ENCODE results near the gene SPOCK2. TPM values are rescaled to one million over a fixed set of nuclear protein-coding genes. Genes with fewer than 3 reads are reported as not detected.

The SPOCK2 gene
- polyA plus RNA-seq, 1 donor (not counting 4 experiments of a cell fraction or from before 2014, with no cell fraction given), result 0.14 TPM

DNA sequence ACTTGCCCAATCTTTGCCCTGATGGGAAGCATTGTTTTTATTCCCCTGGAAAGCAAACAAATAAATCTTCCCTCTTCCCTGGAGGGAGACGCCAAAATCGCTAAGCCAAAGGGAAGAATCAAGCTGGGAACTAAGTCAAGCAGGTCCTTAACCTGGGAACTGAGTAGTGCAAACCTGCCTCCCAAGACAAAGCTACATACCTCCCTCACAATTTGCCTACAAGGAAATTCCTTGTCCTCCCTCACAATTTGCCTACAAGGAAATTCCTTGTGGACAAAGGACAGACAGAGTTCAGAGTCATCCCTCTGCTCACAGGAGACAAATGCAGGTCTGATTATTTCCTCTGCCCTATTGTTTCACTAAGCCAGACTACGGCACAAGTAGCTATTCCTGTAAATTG lies 50.5 kb downstream of the SPOCK2 start:
- Histone ChIP-seq H3K9me3 (ENCODE audit: control insufficient read depth, low read depth, low read length) (no peaks in the 10 kb centered on the region), H3K9ac (ENCODE audit: control insufficient read depth, extremely low read depth, insufficient read depth, low read length) (no peak overlapping the region), H2AFZ (ENCODE audit: control insufficient read depth, low read length) (no peak overlapping the region), H3K4me3 (ENCODE audit: control insufficient read depth in 2 of 3, extremely low read depth in 1 of 3, insufficient read depth in 2 of 3, low read depth in 1 of 3, low read length in 3 of 3) (no peak overlapping the region), H3K9me1 (ENCODE audit: control insufficient read depth, extremely low read depth, insufficient read depth, low read length) (no peaks in the 10 kb centered on the region), H3K36me3 (ENCODE audit: control insufficient read depth in 2 of 2, extremely low read depth in 1 of 2, insufficient read depth in 2 of 2, low read length in 2 of 2) (no peaks in the 10 kb centered on the region), H3K4me1 (ENCODE audit: control insufficient read depth, extremely low read depth, insufficient read depth, low read length) (no peaks in the 10 kb centered on the region), H3K27ac (ENCODE audit: control insufficient read depth, insufficient read depth, low read length) (no peak overlapping the region), H3K79me2 (ENCODE audit: control insufficient read depth, insufficient read depth, low read length) (no peaks in the 10 kb centered on the region), H4K20me1 (ENCODE audit: control insufficient read depth, extremely low read depth, insufficient read depth, low read length) (no peaks in the 10 kb centered on the region), H3K4me2 (ENCODE audit: control insufficient read depth, extremely low read depth, insufficient read depth, low read depth, low read length) (no peak overlapping the region), H3K27me3 (ENCODE audit: control insufficient read depth, extremely low read depth, insufficient read depth, low read length) (no peaks in the 10 kb centered on the region)
- DNase-seq (ENCODE audit: low read depth, low spot score) (no peak), FAIRE-seq (no peak)
- TF ChIP-seq, protein P1, sequence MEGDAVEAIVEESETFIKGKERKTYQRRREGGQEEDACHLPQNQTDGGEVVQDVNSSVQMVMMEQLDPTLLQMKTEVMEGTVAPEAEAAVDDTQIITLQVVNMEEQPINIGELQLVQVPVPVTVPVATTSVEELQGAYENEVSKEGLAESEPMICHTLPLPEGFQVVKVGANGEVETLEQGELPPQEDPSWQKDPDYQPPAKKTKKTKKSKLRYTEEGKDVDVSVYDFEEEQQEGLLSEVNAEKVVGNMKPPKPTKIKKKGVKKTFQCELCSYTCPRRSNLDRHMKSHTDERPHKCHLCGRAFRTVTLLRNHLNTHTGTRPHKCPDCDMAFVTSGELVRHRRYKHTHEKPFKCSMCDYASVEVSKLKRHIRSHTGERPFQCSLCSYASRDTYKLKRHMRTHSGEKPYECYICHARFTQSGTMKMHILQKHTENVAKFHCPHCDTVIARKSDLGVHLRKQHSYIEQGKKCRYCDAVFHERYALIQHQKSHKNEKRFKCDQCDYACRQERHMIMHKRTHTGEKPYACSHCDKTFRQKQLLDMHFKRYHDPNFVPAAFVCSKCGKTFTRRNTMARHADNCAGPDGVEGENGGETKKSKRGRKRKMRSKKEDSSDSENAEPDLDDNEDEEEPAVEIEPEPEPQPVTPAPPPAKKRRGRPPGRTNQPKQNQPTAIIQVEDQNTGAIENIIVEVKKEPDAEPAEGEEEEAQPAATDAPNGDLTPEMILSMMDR (optimal IDR thresholded peaks at IDR 0.05 in 1 of 3, IDR thresholded peaks at IDR 0.05 in 1 of 3, conservative IDR thresholded peaks at IDR 0.05 in 1 of 3; ENCODE audit: extremely low read depth in 1 of 3, insufficient read depth in 2 of 3, low read length in 3 of 3), result no peak
- TF ChIP-seq EZH2 (IDR thresholded peaks at IDR 0.05; ENCODE audit: low read length), result no peak
- dilution Hi-C loops (cut with MboI; ENCODE audit: extremely low pct_ligation_motif_present, low sequenced_read_pairs), result no loop called here

DNA sequence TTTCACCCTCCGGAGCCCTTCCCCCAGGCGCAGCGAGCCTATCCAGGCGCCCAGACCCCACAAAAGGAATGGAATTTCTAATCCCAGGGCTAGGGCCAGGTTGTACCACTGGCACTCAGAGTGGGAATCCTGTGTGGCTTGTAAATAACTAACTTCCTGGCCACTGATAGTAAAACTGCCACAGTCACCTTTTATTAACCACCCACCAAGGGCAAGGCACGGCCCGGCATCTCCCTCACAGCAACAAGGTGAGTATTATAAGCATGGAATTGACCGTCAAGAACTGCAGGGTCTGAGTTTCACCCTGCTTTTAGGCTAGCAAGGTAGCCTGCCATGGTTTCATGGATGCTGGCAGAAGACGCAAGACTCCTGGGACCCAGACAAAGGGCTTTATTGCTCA lies 51.1 kb downstream of the SPOCK2 start:
- no peak overlapping the region for H3K9ac ChIP-seq (ENCODE audit: control insufficient read depth, extremely low read depth, insufficient read depth, low read length)
- H4K20me1 ChIP-seq (ENCODE audit: control insufficient read depth, extremely low read depth, insufficient read depth, low read length), result no peaks in the 10 kb centered on the region
- no peak for TF ChIP-seq EZH2 (IDR thresholded peaks at IDR 0.05; ENCODE audit: low read length)
- FAIRE-seq, result no peak
- H3K9me1 ChIP-seq (ENCODE audit: control insufficient read depth, extremely low read depth, insufficient read depth, low read length), result no peaks in the 10 kb centered on the region
- no peaks in the 10 kb centered on the region for H3K79me2 ChIP-seq (ENCODE audit: control insufficient read depth, insufficient read depth, low read length)
- DNase-seq (ENCODE audit: low read depth, low spot score), result no peak
- dilution Hi-C loops (cut with MboI; ENCODE audit: extremely low pct_ligation_motif_present, low sequenced_read_pairs), result no loop called here
- H3K27ac ChIP-seq (ENCODE audit: control insufficient read depth, insufficient read depth, low read length), result no peak overlapping the region
- no peaks in the 10 kb centered on the region for H3K4me1 ChIP-seq (ENCODE audit: control insufficient read depth, extremely low read depth, insufficient read depth, low read length)
- H2AFZ ChIP-seq (ENCODE audit: control insufficient read depth, low read length), result no peak overlapping the region
- H3K4me3 ChIP-seq (ENCODE audit: control insufficient read depth in 2 of 3, extremely low read depth in 1 of 3, insufficient read depth in 2 of 3, low read depth in 1 of 3, low read length in 3 of 3), result no peak overlapping the region
- no peaks in the 10 kb centered on the region for H3K9me3 ChIP-seq (ENCODE audit: control insufficient read depth, low read depth, low read length)
- H3K36me3 ChIP-seq (ENCODE audit: control insufficient read depth in 2 of 2, extremely low read depth in 1 of 2, insufficient read depth in 2 of 2, low read length in 2 of 2), result no peaks in the 10 kb centered on the region
- H3K4me2 ChIP-seq (ENCODE audit: control insufficient read depth, extremely low read depth, insufficient read depth, low read depth, low read length), result no peak overlapping the region
- no peaks in the 10 kb centered on the region for H3K27me3 ChIP-seq (ENCODE audit: control insufficient read depth, extremely low read depth, insufficient read depth, low read length)

DNA sequence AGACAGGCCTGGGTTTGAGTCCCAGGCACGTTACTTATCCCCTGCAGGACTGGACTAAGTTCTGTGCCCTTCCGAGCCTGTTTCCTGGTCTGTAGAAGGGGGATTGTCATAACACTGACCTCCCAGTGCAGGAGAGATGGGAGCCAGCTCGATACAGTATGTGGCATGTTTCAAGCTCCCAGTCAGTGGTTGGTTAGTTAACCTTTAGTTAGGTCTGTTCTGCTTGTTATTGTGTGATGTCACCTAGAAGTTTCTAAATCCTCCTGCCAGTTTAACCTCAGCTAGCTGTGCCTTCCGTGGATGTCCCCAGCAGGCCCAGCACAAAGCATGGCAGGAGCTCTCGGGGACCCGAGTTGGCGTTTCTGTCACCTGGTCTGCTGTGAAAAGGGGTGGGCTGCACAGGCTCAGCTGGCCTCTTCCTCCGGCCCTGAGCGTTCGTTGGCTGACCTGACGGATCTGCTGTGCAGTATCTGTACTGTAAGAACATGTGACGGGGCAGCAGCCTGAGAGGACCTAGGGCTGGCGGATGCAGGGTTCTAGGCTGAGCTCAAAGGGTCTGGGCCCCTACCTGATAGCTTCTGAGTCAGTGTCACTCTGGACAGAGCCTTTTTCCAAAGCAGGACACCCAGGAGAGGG lies 53.0 kb downstream of the SPOCK2 start:
- Histone ChIP-seq H3K27me3 (ENCODE audit: control insufficient read depth, extremely low read depth, insufficient read depth, low read length) (no peaks in the 10 kb centered on the region), H3K79me2 (ENCODE audit: control insufficient read depth, insufficient read depth, low read length) (no peaks in the 10 kb centered on the region), H3K9me1 (ENCODE audit: control insufficient read depth, extremely low read depth, insufficient read depth, low read length) (no peaks in the 10 kb centered on the region), H3K4me2 (ENCODE audit: control insufficient read depth, extremely low read depth, insufficient read depth, low read depth, low read length) (no peak overlapping the region), H3K36me3 (ENCODE audit: control insufficient read depth in 2 of 2, extremely low read depth in 1 of 2, insufficient read depth in 2 of 2, low read length in 2 of 2) (no peaks in the 10 kb centered on the region), H3K9ac (ENCODE audit: control insufficient read depth, extremely low read depth, insufficient read depth, low read length) (no peak overlapping the region), H3K4me3 (ENCODE audit: control insufficient read depth in 2 of 3, extremely low read depth in 1 of 3, insufficient read depth in 2 of 3, low read depth in 1 of 3, low read length in 3 of 3) (no peak overlapping the region), H2AFZ (ENCODE audit: control insufficient read depth, low read length) (no peak overlapping the region), H4K20me1 (ENCODE audit: control insufficient read depth, extremely low read depth, insufficient read depth, low read length) (no peaks in the 10 kb centered on the region), H3K4me1 (ENCODE audit: control insufficient read depth, extremely low read depth, insufficient read depth, low read length) (no peaks in the 10 kb centered on the region), H3K27ac (ENCODE audit: control insufficient read depth, insufficient read depth, low read length) (no peak overlapping the region), H3K9me3 (ENCODE audit: control insufficient read depth, low read depth, low read length) (no peaks in the 10 kb centered on the region)
- FAIRE-seq (no peak), DNase-seq (ENCODE audit: low read depth, low spot score) (no peak)
- no peak for TF ChIP-seq EZH2 (IDR thresholded peaks at IDR 0.05; ENCODE audit: low read length)
- TF ChIP-seq, protein P1 (optimal IDR thresholded peaks at IDR 0.05 in 1 of 3, IDR thresholded peaks at IDR 0.05 in 1 of 3, conservative IDR thresholded peaks at IDR 0.05 in 1 of 3; ENCODE audit: extremely low read depth in 1 of 3, insufficient read depth in 2 of 3, low read length in 3 of 3), result no peak
- dilution Hi-C loops (cut with MboI; ENCODE audit: extremely low pct_ligation_motif_present, low sequenced_read_pairs), result no loop called here
